Stimulated activated CD4-positive, alpha-beta T cell treated with anti-CD3 and anti-CD28 coated beads, TNF-alpha, amount 100 ng/mL, for 48 hours (primary cell): ENCODE measurements around the gene CDCA8.
A peak's percentile ranks its signal among the peaks of the same experiment; 100 is the strongest.

ENCODE experiments used
- DNase-seq, 3 donors: peaks; one replicate each; pipeline ENCODE4 v3.0.0-alpha.2; 2020; ENCODE audit warnings: low read depth in 3 of 3

CDCA8 gene

GRCh38 chr1:37692078-37692833 lies at the start of gene CDCA8:
Gene CDCA8, plus strand, starts transcription at chr1:37692516. Its CDS starts 175 bp downstream, at chr1:37692691.
- DNase-seq, result peak; percentile 96 to 98 (median 97)

- DNase-seq, result no peak
Observed at GRCh38 chr1:37647281-37647680, 45.0 kb upstream of the CDCA8 start.

DNA sequence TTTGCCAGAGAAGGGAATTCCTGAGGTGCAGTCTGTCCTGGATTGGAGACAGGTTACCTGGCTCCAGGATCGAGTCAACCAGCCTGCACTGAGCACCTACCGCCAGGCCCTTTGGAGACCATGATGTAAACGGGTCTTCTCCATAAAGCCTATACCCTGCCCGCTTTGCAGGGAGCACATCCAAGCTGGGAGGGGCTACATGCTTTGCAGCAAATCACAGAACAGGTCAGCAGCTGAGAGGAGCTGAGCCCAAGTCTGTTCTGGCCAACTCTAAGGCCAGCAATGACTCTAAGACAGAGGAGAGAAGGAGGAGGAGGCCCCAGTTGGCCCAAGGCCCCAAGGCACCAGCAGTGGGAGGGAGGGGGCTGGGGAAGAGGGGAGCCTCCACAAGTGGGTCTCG lies 42.1 kb upstream of the CDCA8 start:
- no peak for DNase-seq

- DNase-seq, result no peak
Observed at GRCh38 chr1:37650721-37651120, 41.6 kb upstream of the CDCA8 start.

DNA sequence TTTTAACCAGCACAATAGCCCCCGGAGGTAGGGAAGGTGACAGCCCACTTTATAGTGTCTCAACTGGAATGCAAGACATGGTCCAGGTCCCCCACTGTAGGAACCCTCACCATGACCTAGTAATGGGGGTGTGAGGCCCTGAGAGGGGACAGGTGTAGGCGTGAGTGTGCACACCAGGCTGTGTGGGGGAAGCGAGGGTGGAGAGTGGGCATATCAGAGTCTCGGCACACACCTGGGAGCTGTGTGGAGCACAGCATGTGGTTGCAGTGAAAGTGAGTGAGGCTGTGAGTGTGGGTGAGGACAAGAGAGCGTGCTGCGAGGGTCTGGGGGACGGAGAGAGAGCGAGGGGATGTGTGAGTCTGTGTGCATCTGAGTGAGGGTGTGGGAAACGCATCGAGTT lies 40.5 kb upstream of the CDCA8 start:
- no peak for DNase-seq

- no peak for DNase-seq
Observed at GRCh38 chr1:37652976-37653375, 39.3 kb upstream of the CDCA8 start.

- DNase-seq, result no peak
Observed at GRCh38 chr1:37653906-37654305, 38.4 kb upstream of the CDCA8 start.

DNA sequence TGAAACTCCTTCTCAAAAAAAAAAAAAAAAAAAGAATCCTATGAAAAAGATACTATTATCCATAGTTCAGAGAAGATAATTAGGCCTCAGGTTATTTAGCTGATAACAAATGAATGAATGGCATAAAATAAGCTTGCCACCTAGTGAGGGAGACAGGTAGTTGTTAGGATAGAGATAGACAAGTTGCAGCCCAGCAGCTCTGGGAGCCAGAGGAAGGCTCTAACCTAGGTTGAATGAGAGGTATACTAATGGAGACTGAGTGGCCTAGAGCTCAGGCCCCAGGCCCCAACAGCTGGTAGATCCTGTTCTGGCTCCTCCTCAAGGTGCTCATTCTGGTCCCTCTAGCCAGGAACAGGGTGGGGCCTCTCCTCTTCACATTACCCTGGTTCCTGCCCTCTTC lies 37.0 kb upstream of the CDCA8 start:
- no peak for DNase-seq

GRCh38 chr1:37656026-37656425 lies 36.3 kb upstream of the CDCA8 start:
- DNase-seq, result no peak

GRCh38 chr1:37656881-37657280 lies 35.4 kb upstream of the CDCA8 start:
- DNase-seq, result no peak

GRCh38 chr1:37657620-37658412 lies 34.5 kb upstream of the CDCA8 start:
- DNase-seq, result no peak

- no peak for DNase-seq
Observed at GRCh38 chr1:37658486-37658885, 33.8 kb upstream of the CDCA8 start.

DNA sequence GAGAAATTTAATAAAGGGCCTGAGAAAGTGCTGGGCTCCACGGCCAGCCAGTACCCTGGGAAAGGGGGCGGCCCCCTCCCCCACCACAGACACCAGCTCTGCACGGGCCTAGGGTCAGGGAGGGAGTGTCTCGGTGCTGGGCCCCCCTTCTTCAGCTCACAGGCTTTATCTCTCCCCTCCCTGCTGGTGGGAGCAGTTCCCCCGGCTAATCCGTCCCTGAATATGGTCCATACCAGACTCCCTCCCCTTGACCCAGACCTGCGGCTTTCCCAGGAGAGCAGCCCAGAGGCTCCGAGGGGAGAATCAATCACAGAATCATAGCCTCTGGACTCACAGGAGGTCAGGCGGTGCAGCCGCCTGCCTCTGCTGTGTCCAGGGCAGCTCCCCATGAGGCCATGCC lies 31.7 kb upstream of the CDCA8 start:
- DNase-seq, result no peak

GRCh38 chr1:37661401-37661800 lies 30.9 kb upstream of the CDCA8 start:
- DNase-seq, result no peak

- no peak for DNase-seq
Observed at GRCh38 chr1:37662031-37662755, 30.1 kb upstream of the CDCA8 start.

GRCh38 chr1:37663426-37664000 lies 28.8 kb upstream of the CDCA8 start:
- no peak for DNase-seq

GRCh38 chr1:37666241-37666867 lies 26.0 kb upstream of the CDCA8 start:
- no peak for DNase-seq

- no peak for DNase-seq
Observed at GRCh38 chr1:37667023-37667671, 25.2 kb upstream of the CDCA8 start.

GRCh38 chr1:37670133-37670532 lies 22.2 kb upstream of the CDCA8 start:
- DNase-seq, result no peak

DNA sequence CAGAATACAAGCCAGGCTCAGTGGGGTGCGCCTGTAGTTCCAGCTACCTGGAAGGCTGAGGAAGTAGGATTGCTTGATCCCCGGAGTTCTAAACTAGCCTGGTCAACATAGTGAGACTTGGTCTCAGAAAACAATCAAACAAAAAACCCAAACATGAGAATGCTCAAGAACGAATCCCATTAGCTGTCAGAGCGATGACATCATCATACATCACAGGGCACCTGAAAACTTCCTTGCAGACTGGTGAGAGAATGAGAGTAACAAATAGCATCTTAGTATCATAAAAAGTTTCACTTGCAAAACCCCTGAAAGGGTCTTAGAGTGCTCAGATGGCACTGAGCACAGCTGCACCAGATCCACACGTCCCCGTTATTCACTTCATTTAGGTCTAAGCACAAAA lies 21.1 kb upstream of the CDCA8 start:
- DNase-seq, result no peak
